ENCODE data around the gene NPDC1. TPM values are rescaled to one million over a fixed set of nuclear protein-coding genes. Genes with fewer than 3 reads are reported as not detected.

The NPDC1 gene
- total and polyA plus RNA-seq, 7 donors, result 21.4 to 118 (median 60.7) TPM

- H3K4me1 ChIP-seq, result peaks cover 0 to 43% (median 38%) of the 10 kb centered on the region in 4 donors
- no peaks in the 10 kb centered on the region for H3K9me3 ChIP-seq
- H3K27me3 ChIP-seq, result peaks cover 12 to 41% (median 21%) of the 10 kb centered on the region in 3 donors
- TF ChIP-seq POLR2AphosphoS5 (IDR thresholded peaks at IDR 0.05) (no peak), EP300 (IDR thresholded peaks at IDR 0.05) (no peak), POLR2A (IDR thresholded peaks at IDR 0.05) (no peak), CTCF (IDR thresholded peaks at IDR 0.05) (no peak)
- H3K36me3 ChIP-seq, result peaks cover 0 to 37% (median 0%) of the 10 kb centered on the region in 4 donors
- intact Hi-C loops (cut with DNase I), result no loop called here
- 78 to 89% methylated on average over 8 of the region's 8 CpGs for WGBS, 2 donors
- DNase-seq, result peak; percentile 63
- H3K4me3 ChIP-seq, result no peak overlapping the region
- H3K27ac ChIP-seq, result peak overlapping the region in 3 of 4 donors; percentile 15 to 73 (median 65)
Observed at GRCh38 chr9:137082925-137083290, 36.9 kb upstream of the NPDC1 start.

GRCh38 chr9:137082222-137082924 is 36.4 kb upstream of the NPDC1 start:
- peak; percentile 66 for DNase-seq
- H3K27ac ChIP-seq, result peak overlapping the region in 1 of 4 donors; percentile 73

GRCh38 chr9:137080260-137081122 is 34.5 kb upstream of the NPDC1 start:
- H3K4me3 ChIP-seq, result no peak overlapping the region
- H3K9me3 ChIP-seq, result no peaks in the 10 kb centered on the region
- peaks cover 0 to 40% (median 35%) of the 10 kb centered on the region in 4 donors for H3K4me1 ChIP-seq
- no peak overlapping the region for H3K27ac ChIP-seq
- DNase-seq, result no peak
- H3K36me3 ChIP-seq, result peaks cover 0 to 37% (median 0%) of the 10 kb centered on the region in 4 donors
- intact Hi-C loops (cut with DNase I), result no loop called here
- H3K27me3 ChIP-seq, result peaks cover 20 to 57% (median 33%) of the 10 kb centered on the region in 3 donors
- TF ChIP-seq CTCF (IDR thresholded peaks at IDR 0.05), result no peak
- TF ChIP-seq POLR2AphosphoS5 (IDR thresholded peaks at IDR 0.05), result no peak
- TF ChIP-seq EP300 (IDR thresholded peaks at IDR 0.05), result no peak
- TF ChIP-seq POLR2A (IDR thresholded peaks at IDR 0.05), result no peak
- WGBS, 2 donors, result 90 to 94% methylated on average over 24 of the region's 24 CpGs

More at GRCh38 chr9:137082222-137082924, 36.4 kb upstream of the NPDC1 start:
- TF ChIP-seq POLR2A (IDR thresholded peaks at IDR 0.05), result no peak
- TF ChIP-seq POLR2AphosphoS5 (IDR thresholded peaks at IDR 0.05), result no peak
- TF ChIP-seq CTCF (IDR thresholded peaks at IDR 0.05), result no peak
- TF ChIP-seq EP300 (IDR thresholded peaks at IDR 0.05), result no peak
- H3K36me3 ChIP-seq, result peaks cover 0 to 37% (median 0%) of the 10 kb centered on the region in 4 donors
- H3K9me3 ChIP-seq, result no peaks in the 10 kb centered on the region
- intact Hi-C loops (cut with DNase I), result no loop called here
- 93 to 95% methylated on average over 16 of the region's 16 CpGs for WGBS, 2 donors
- H3K4me1 ChIP-seq, result peaks cover 0 to 42% (median 38%) of the 10 kb centered on the region in 4 donors
- H3K27me3 ChIP-seq, result peaks cover 15 to 45% (median 24%) of the 10 kb centered on the region in 3 donors
- no peak overlapping the region for H3K4me3 ChIP-seq

GRCh38 chr9:137079401-137079787 is 33.4 kb upstream of the NPDC1 start:
- no peak for DNase-seq
- H3K27me3 ChIP-seq, result peaks cover 20 to 61% (median 33%) of the 10 kb centered on the region in 3 donors

More at GRCh38 chr9:137079401-137079787, 33.4 kb upstream of the NPDC1 start:
- WGBS, 2 donors, result 33 to 75% methylated on average over 13 of the region's 13 CpGs
- no peaks in the 10 kb centered on the region for H3K9me3 ChIP-seq
- H3K4me3 ChIP-seq, result no peak overlapping the region
- intact Hi-C loops (cut with DNase I), result no loop called here
- peaks cover 0 to 37% (median 0%) of the 10 kb centered on the region in 4 donors for H3K36me3 ChIP-seq
- peaks cover 0 to 34% (median 32%) of the 10 kb centered on the region in 4 donors for H3K4me1 ChIP-seq
- no peak overlapping the region for H3K27ac ChIP-seq
- TF ChIP-seq EP300 (IDR thresholded peaks at IDR 0.05), result no peak
- no peak for TF ChIP-seq POLR2A (IDR thresholded peaks at IDR 0.05)
- no peak for TF ChIP-seq CTCF (IDR thresholded peaks at IDR 0.05)
- no peak for TF ChIP-seq POLR2AphosphoS5 (IDR thresholded peaks at IDR 0.05)

All from sigmoid colon (tissue), 7 donors.